GM12873 (cell line): ENCODE measurements around the gene HOXB5.

ENCODE experiments used
- CTCF ChIP-seq: IDR thresholded peaks from 2 replicates; pipeline ENCODE4 v1.5.1; 2012; ENCODE audit warnings: low read depth, mild to moderate bottlenecking, moderate library complexity, low read length, control low read depth; ENCODE audit not compliant: insufficient read depth; ENCODE audit errors: missing control alignments

Gene HOXB5

GRCh38 chr17:48559122-48559839 lies 34.3 kb downstream of the HOXB5 start:
- no peak for TF ChIP-seq CTCF

DNA sequence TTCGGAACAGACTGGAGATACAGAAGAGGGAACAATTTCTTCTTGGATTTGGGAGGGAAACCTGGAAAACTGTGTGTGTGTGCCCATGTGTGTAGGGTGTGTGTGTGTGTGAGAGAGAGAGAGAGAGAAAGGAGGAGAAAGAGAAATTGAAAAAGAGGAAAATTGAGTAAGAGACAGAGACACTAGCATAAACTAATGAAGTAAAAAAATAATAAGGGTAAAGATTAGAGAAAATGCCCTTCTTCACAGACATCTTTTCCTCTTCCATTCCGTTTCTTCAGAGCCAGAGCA lies 34.8 kb downstream of the HOXB5 start:
- TF ChIP-seq CTCF: no peak

- TF ChIP-seq CTCF: no peak
These were observed 35.3 kb downstream of the HOXB5 start for GRCh38 chr17:48558057-48558830.

- no peak for TF ChIP-seq CTCF
These were observed 36.8 kb downstream of the HOXB5 start for GRCh38 chr17:48556576-48557401.

GRCh38 chr17:48556229-48556575 lies 37.4 kb downstream of the HOXB5 start:
- no peak for TF ChIP-seq CTCF

GRCh38 chr17:48555258-48556228 lies 38.0 kb downstream of the HOXB5 start:
- no peak for TF ChIP-seq CTCF
